B cell (primary cell): Measurements from ENCODE around the gene ZNF285. TPM values are rescaled to one million over a fixed set of nuclear protein-coding genes. Genes with fewer than 3 reads are reported as not detected.

Source experiments
- ATAC-seq: fragments of 200-7000 bp; cut with Tn5 transposase; one replicate; pipeline ENCODE4 v1.10.0; 2021; ENCODE audit warnings: low read depth, mild to moderate bottlenecking, moderate number of reproducible peaks, moderate library complexity
- CTCF ChIA-PET: fragments of 350-600 bp; sonication (Branson Sonifier 250); formaldehyde crosslinking; loops from one replicate; lab custom pipeline; 2021; ENCODE audit warnings: antibody characterized with exemption, inconsistent platforms; lab: Charles Lee
- POLR2A ChIA-PET: fragments of 350-600 bp; sonication (Branson Sonifier 250); formaldehyde crosslinking; loops from one replicate; lab custom pipeline; 2021; ENCODE audit warnings: antibody characterized with exemption; lab: Charles Lee
- DNase-seq: peaks from one replicate; pipeline ENCODE4 v3.0.0; 2013
- H2AFZ ChIP-seq: 2 replicates; pipeline ENCODE4 v1.6.1; 2012; ENCODE audit warnings: mild to moderate bottlenecking, low read depth, low read length; ENCODE audit not compliant: insufficient read depth, poor library complexity, severe bottlenecking
- H3K27ac ChIP-seq, 2 donors: 1 replicate in 1 of 2; 2 replicates in 1 of 2; pipeline ENCODE4 v1.5.1; 2012 to 2013; ENCODE audit warnings: low read length in 2 of 2, mild to moderate bottlenecking in 2 of 2, moderate library complexity in 1 of 2
- H3K27me3 ChIP-seq, 4 experiments: fragments of 200-600 bp in 1 of 4; sonication (generic) in 1 of 4; replicated peaks in 1 of 4; 1 replicate in 2 of 4; 2 replicates in 2 of 4; pipeline versions ENCODE4 v1.6.1 to v1.7.0; 2013 to 2016; ENCODE audit warnings: low read length in 3 of 4, mild to moderate bottlenecking in 2 of 4, mixed read lengths in 1 of 4, moderate library complexity in 1 of 4; ENCODE audit not compliant: insufficient read depth in 4 of 4, control insufficient read depth in 3 of 4; ENCODE audit errors: control extremely low read depth in 1 of 4
- H3K36me3 ChIP-seq, 2 experiments: replicated peaks in 1 of 2; 1 replicate in 1 of 2; 2 replicates in 1 of 2; pipeline versions ENCODE4 v1.6.1 to v1.7.1; 2013; ENCODE audit warnings: low read length in 1 of 2; ENCODE audit not compliant: insufficient read depth in 2 of 2, control insufficient read depth in 1 of 2; ENCODE audit errors: control extremely low read depth in 1 of 2, extremely low read depth in 1 of 2
- H3K4me1 ChIP-seq, 2 donors: fragments of 200-600 bp in 1 of 2; sonication (generic) in 1 of 2; 1 replicate in 1 of 2; 2 replicates in 1 of 2; pipeline versions ENCODE4 v1.5.1 to v1.6.1; 2013 to 2017; ENCODE audit warnings: low read length in 2 of 2; ENCODE audit not compliant: control insufficient read depth in 2 of 2, insufficient read depth in 2 of 2
- H3K4me2 ChIP-seq: replicated peaks from 2 replicates; pipeline ENCODE3; 2012; ENCODE audit warnings: mild to moderate bottlenecking, low read depth, low read length; ENCODE audit not compliant: poor library complexity, severe bottlenecking
- H3K4me3 ChIP-seq, 5 experiments: fragments of 200-600 bp in 1 of 5; sonication (generic) in 1 of 5; 1 replicate in 3 of 5; 2 replicates in 2 of 5; pipeline versions ENCODE4 v1.5.1 to v1.7.0; 2011 to 2016; ENCODE audit warnings: low read length in 4 of 5, mild to moderate bottlenecking in 4 of 5, low read depth in 2 of 5, control low read depth in 1 of 5, moderate library complexity in 1 of 5; ENCODE audit not compliant: insufficient read depth in 1 of 5; ENCODE audit errors: control extremely low read depth in 1 of 5, extremely low read depth in 1 of 5
- H3K79me2 ChIP-seq: fragments of 200-600 bp; sonication (generic); one replicate; pipeline ENCODE4 v1.6.0; 2016; ENCODE audit warnings: low read length; ENCODE audit not compliant: control insufficient read depth, insufficient read depth
- H3K9ac ChIP-seq: fragments of 200-600 bp; sonication (generic); 2 replicates; pipeline ENCODE4 v1.6.1; 2017; ENCODE audit warnings: mild to moderate bottlenecking, low read length, moderate library complexity
- H3K9me3 ChIP-seq, 3 donors: one replicate each; pipeline versions ENCODE4 v1.6.1 to v1.7.1; 2013; ENCODE audit warnings: low read length in 2 of 3; ENCODE audit not compliant: control insufficient read depth in 2 of 3, insufficient read depth in 1 of 3; ENCODE audit errors: control extremely low read depth in 1 of 3
- H4K20me1 ChIP-seq: 2 replicates; pipeline ENCODE4 v1.6.0; 2012; ENCODE audit warnings: mild to moderate bottlenecking, low read length; ENCODE audit not compliant: insufficient read depth, control insufficient read depth, poor library complexity, severe bottlenecking
- H3K27ac Mint-ChIP-seq: one replicate; pipeline ENCODE4 v1.8.0; 2021; ENCODE audit warnings: mixed read lengths
- H3K27me3 Mint-ChIP-seq: one replicate; pipeline ENCODE4 v1.8.0; 2021; ENCODE audit warnings: mixed read lengths
- H3K4me1 Mint-ChIP-seq: one replicate; pipeline ENCODE4 v1.8.0; 2021; ENCODE audit warnings: mixed read lengths
- H3K4me3 Mint-ChIP-seq: one replicate; pipeline ENCODE4 v1.8.0; 2021; ENCODE audit warnings: mixed read lengths
- H3K9me3 Mint-ChIP-seq: one replicate; pipeline ENCODE4 v1.8.0; 2022; ENCODE audit warnings: mixed read lengths; ENCODE audit not compliant: insufficient read depth
- EZH2 ChIP-seq: IDR thresholded peaks from 2 replicates; pipeline ENCODE4 v1.6.1; 2012; ENCODE audit warnings: borderline replicate concordance, low read depth, mild to moderate bottlenecking, moderate library complexity, low read length; ENCODE audit not compliant: insufficient read depth, poor library complexity, severe bottlenecking
- WGBS: methylation state at CpG from one replicate; pipeline ENCODE4 v1.1.5; 2013; ENCODE audit warnings: missing lambda C conversion rate; ENCODE audit not compliant: insufficient coverage; 5-methylcytosine and 5-hydroxymethylcytosine counted together
- intact Hi-C: fragments of 100-400 bp; cut with micrococcal nuclease; formaldehyde crosslinking; loops from one replicate; pipeline ENCODE4 v1.10.0; 2022
- polyA plus RNA-seq: library from polyadenylated mRNA; depleted of rRNA; stranded (reverse); fragments of >200 nt; gene quantifications from 2 replicates; pipeline ENCODE4 v1.2.3, GENCODE V29; 2012
- total RNA-seq, 2 donors: library from RNA; stranded (reverse); fragments of 120-200 nt in 1 of 2; gene quantifications; 1 replicate in 1 of 2; 2 replicates in 1 of 2; pipeline versions ENCODE4 v1.2.3 to v1.2.4, GENCODE V29; 2013 to 2022
- TF ChIP-seq, protein P1 (sequence below): fragments of 200-600 bp; IDR thresholded peaks from one replicate; pipeline ENCODE4 v1.8.0; 2022; ENCODE audit warnings: antibody characterized with exemption, mild to moderate bottlenecking

ZNF285 gene
- total and polyA plus RNA-seq, 2 donors (not counting 1 experiment from before 2014, with no cell fraction given): 4.6 to 7.6 TPM

DNA sequence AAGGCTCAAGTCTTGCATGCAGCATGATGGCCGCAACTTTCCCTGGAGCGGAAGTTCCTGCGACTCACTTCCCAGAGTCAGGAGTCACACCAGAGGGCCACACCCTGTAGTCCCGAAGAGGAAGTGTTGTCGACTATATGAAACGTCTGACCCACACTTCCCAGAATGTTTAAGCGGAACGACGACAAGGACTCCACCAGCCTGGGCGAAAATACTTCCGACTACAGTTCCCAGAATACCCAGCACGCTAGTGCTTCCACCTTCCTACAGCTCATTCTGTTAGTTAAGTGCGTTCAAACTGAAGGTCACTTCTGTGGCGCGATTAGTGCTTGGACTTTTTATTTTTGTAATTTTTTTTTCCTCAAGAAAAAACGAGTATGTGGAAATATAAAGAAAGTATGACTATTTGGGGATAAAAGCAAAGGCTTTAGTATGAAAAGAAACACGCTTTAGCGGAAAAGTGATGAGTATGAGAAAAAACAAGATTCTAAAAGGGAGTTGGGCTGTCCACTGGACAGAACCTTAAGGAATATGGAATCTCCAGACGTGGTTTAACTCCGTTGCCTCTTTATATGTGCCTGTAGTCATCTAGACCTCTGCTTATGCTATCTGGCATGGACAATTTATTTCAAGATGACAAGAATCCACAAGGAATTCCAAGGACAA is 29.5 kb downstream of the ZNF285 start:
- peaks cover 0 to 3% (median 0%) of the 10 kb centered on the region in 4 experiments for H3K27me3 ChIP-seq
- peaks cover 15% of the 10 kb centered on the region for H3K9me3 Mint-ChIP-seq
- H3K9ac ChIP-seq: no peak overlapping the region
- CTCF ChIA-PET: no interaction called here
- no peak overlapping the region for H3K4me3 Mint-ChIP-seq
- H3K79me2 ChIP-seq: no peaks in the 10 kb centered on the region
- H3K4me1 ChIP-seq: no peaks in the 10 kb centered on the region
- no peaks in the 10 kb centered on the region for H3K4me1 Mint-ChIP-seq
- no peak overlapping the region for H3K4me2 ChIP-seq
- H3K36me3 ChIP-seq: no peaks in the 10 kb centered on the region
- no peaks in the 10 kb centered on the region for H4K20me1 ChIP-seq
- no peak overlapping the region for H3K4me3 ChIP-seq
- H3K9me3 ChIP-seq: peaks cover 0 to 8% (median 5%) of the 10 kb centered on the region in 3 donors
- H3K27ac Mint-ChIP-seq: no peak overlapping the region
- DNase-seq (no peak), ATAC-seq (no peak)
- POLR2A ChIA-PET: no interaction called here
- H3K27me3 Mint-ChIP-seq: peaks cover 16% of the 10 kb centered on the region
- intact Hi-C loops: no loop called here
- 74% methylated on average over 16 of the region's 20 CpGs for WGBS
- TF ChIP-seq, protein P1, sequence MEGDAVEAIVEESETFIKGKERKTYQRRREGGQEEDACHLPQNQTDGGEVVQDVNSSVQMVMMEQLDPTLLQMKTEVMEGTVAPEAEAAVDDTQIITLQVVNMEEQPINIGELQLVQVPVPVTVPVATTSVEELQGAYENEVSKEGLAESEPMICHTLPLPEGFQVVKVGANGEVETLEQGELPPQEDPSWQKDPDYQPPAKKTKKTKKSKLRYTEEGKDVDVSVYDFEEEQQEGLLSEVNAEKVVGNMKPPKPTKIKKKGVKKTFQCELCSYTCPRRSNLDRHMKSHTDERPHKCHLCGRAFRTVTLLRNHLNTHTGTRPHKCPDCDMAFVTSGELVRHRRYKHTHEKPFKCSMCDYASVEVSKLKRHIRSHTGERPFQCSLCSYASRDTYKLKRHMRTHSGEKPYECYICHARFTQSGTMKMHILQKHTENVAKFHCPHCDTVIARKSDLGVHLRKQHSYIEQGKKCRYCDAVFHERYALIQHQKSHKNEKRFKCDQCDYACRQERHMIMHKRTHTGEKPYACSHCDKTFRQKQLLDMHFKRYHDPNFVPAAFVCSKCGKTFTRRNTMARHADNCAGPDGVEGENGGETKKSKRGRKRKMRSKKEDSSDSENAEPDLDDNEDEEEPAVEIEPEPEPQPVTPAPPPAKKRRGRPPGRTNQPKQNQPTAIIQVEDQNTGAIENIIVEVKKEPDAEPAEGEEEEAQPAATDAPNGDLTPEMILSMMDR: no peak
- no peak for TF ChIP-seq EZH2
- H2AFZ ChIP-seq: no peak overlapping the region
- H3K27ac ChIP-seq: no peak overlapping the region

DNA sequence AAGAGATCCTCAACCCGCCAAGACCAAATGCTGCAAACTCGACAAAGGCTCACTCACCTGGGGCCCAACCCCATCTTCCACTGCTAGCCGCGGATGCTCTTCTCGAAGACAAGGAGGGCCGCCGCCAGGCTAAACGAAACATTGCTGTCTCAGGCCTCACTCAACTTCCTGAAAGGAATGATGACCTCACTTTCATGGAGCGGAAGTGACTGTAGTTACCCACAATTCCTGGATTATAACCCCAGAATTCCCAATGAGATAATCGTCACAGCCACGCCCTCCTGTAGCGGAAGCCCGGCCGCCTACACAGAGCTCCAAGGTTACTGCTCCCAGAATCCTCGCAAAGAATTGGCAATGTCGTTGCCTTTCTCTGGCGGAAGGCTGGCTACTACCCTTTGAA is 34.4 kb downstream of the ZNF285 start:
- H3K9me3 Mint-ChIP-seq: peaks cover 10% of the 10 kb centered on the region
- POLR2A ChIA-PET: no interaction called here

More for the DNA sequence above, 34.4 kb downstream of the ZNF285 start:
- H3K27ac ChIP-seq: no peak overlapping the region
- CTCF ChIA-PET: no interaction called here
- H3K36me3 ChIP-seq: no peaks in the 10 kb centered on the region
- no peak overlapping the region for H3K9ac ChIP-seq
- peaks cover 0 to 7% (median 2%) of the 10 kb centered on the region in 3 donors for H3K9me3 ChIP-seq
- no peak overlapping the region for H3K4me3 ChIP-seq
- H3K27me3 Mint-ChIP-seq: peaks cover 20% of the 10 kb centered on the region
- intact Hi-C loops: no loop called here
- no peaks in the 10 kb centered on the region for H3K4me1 ChIP-seq
- no peak overlapping the region for H2AFZ ChIP-seq
- WGBS: 73% methylated on average over 5 of the region's 17 CpGs
- DNase-seq: no peak
- no peaks in the 10 kb centered on the region for H3K79me2 ChIP-seq
- H3K27ac Mint-ChIP-seq: no peak overlapping the region
- no peak overlapping the region for H3K4me2 ChIP-seq
- H4K20me1 ChIP-seq: no peaks in the 10 kb centered on the region
- no peaks in the 10 kb centered on the region for H3K4me1 Mint-ChIP-seq
- ATAC-seq: no peak
- TF ChIP-seq, protein P1: no peak
- TF ChIP-seq EZH2: no peak
- peaks cover 0 to 3% (median 0%) of the 10 kb centered on the region in 4 experiments for H3K27me3 ChIP-seq
- no peak overlapping the region for H3K4me3 Mint-ChIP-seq
